NK-92 treated with Interleukin-12 subunit alpha and Interleukin-12 subunit beta, amount 100 ng/mL, for 24 hours (cell line): ENCODE data around the gene UIMC1.
"Not testable (repeated sequence)": the region's sequence is repeated elsewhere in the genome, so short reads cannot be mapped to it uniquely, and the experiment has no call there.

Experiments used
- DNase-seq: peaks from one replicate; lab custom pipeline; 2025; lab: John Stamatoyannopoulos, UW

Gene UIMC1

GRCh38 chr5:177005619-177006264 is 837 bp downstream of the UIMC1 start:
- no peak for DNase-seq

GRCh38 chr5:177004961-177005360 is 1.6 kb downstream of the UIMC1 start:
- DNase-seq, result no peak

GRCh38 chr5:177003649-177004048 is 2.9 kb downstream of the UIMC1 start:
- no peak for DNase-seq

GRCh38 chr5:176999526-176999925 is 7.1 kb downstream of the UIMC1 start:
- not testable (repeated sequence) for DNase-seq

- DNase-seq, result no peak
Observed at GRCh38 chr5:176998828-176999227, 7.8 kb downstream of the UIMC1 start.

- DNase-seq, result no peak
Observed at GRCh38 chr5:176996780-176997179, 9.8 kb downstream of the UIMC1 start.

- no peak for DNase-seq
Observed at GRCh38 chr5:176995896-176996767, 10.4 kb downstream of the UIMC1 start.

GRCh38 chr5:176995122-176995490 is 11.5 kb downstream of the UIMC1 start:
- no peak for DNase-seq

- no peak for DNase-seq
Observed at GRCh38 chr5:176994460-176995121, 12.0 kb downstream of the UIMC1 start.

GRCh38 chr5:176993081-176993480 is 13.5 kb downstream of the UIMC1 start:
- DNase-seq, result not testable (repeated sequence)

- DNase-seq, result no peak
Observed at GRCh38 chr5:176987583-176987982, 19.0 kb downstream of the UIMC1 start.

GRCh38 chr5:176986280-176986679 is 20.3 kb downstream of the UIMC1 start:
- no peak for DNase-seq

GRCh38 chr5:176985516-176985915 is 21.1 kb downstream of the UIMC1 start:
- DNase-seq, result no peak

- DNase-seq, result not testable (repeated sequence)
Observed at GRCh38 chr5:176984176-176984575, 22.4 kb downstream of the UIMC1 start.

- not testable (repeated sequence) for DNase-seq
Observed at GRCh38 chr5:176983593-176983992, 23.0 kb downstream of the UIMC1 start.

- DNase-seq, result not testable (repeated sequence)
Observed at GRCh38 chr5:176983112-176983511, 23.5 kb downstream of the UIMC1 start.

GRCh38 chr5:176980818-176981217 is 25.8 kb downstream of the UIMC1 start:
- no peak for DNase-seq

GRCh38 chr5:176979669-176980068 is 26.9 kb downstream of the UIMC1 start:
- DNase-seq, result no peak

GRCh38 chr5:176965633-176966032 is 40.9 kb downstream of the UIMC1 start:
- DNase-seq, result no peak

- no peak for DNase-seq
Observed at GRCh38 chr5:176959051-176959450, 47.5 kb downstream of the UIMC1 start.

GRCh38 chr5:176956756-176957155 is 49.8 kb downstream of the UIMC1 start:
- no peak for DNase-seq

GRCh38 chr5:176955895-176956294 is 50.7 kb downstream of the UIMC1 start:
- DNase-seq, result no peak

GRCh38 chr5:176954050-176954449 is 52.5 kb downstream of the UIMC1 start:
- DNase-seq, result no peak
